Tibial artery (tissue), 4 donors: ENCODE results near the gene NEB.
"Not testable (repeated sequence)": the region's sequence is repeated elsewhere in the genome, so short reads cannot be mapped to it uniquely, and the experiment has no call there.

Experiments used
- DNase-seq, 2 donors: peaks; one replicate each; pipeline ENCODE4 v3.0.0-alpha.2; 2019
- H3K27ac ChIP-seq, 2 donors: fragments of 200-600 bp; sonication (generic) in 1 of 2; 1 replicate in 1 of 2; 2 replicates in 1 of 2; pipeline ENCODE4 v1.5.1; 2018 to 2019; ENCODE audit warnings: mild to moderate bottlenecking in 1 of 2
- H3K27me3 ChIP-seq, 2 donors: fragments of 200-600 bp; sonication (generic) in 1 of 2; one replicate each; pipeline versions ENCODE4 v1.5.1 to v1.6.0; 2016 to 2019
- H3K36me3 ChIP-seq, 3 donors: fragments of 200-600 bp; sonication (generic) in 2 of 3; one replicate each; pipeline ENCODE4 v1.5.1; 2016 to 2019; ENCODE audit warnings: mild to moderate bottlenecking in 2 of 3
- H3K4me1 ChIP-seq, 4 donors: fragments of 200-600 bp; sonication (generic) in 2 of 4; 1 replicate in 3 of 4; 2 replicates in 1 of 4; pipeline ENCODE4 v1.5.1; 2016 to 2019
- H3K4me3 ChIP-seq, 2 donors: fragments of 200-600 bp; sonication (generic) in 1 of 2; 1 replicate in 1 of 2; 2 replicates in 1 of 2; pipeline ENCODE4 v1.5.1; 2018 to 2019; ENCODE audit warnings: mild to moderate bottlenecking in 2 of 2
- H3K9me3 ChIP-seq, 3 donors: fragments of 200-600 bp; sonication (generic) in 1 of 3; one replicate each; pipeline ENCODE4 v1.5.1; 2016 to 2019
- CTCF ChIP-seq, 2 experiments: fragments of 200-600 bp in 1 of 2; fragments of 450-650 bp in 1 of 2; IDR thresholded peaks; one replicate each; pipeline ENCODE4 v1.5.1; 2017 to 2019; ENCODE audit warnings: antibody characterized with exemption in 2 of 2, mild to moderate bottlenecking in 1 of 2, moderate library complexity in 1 of 2
- intact Hi-C: fragments of 100-400 bp; cut with DNase I; formaldehyde crosslinking; loops from one replicate; pipeline ENCODE4 v1.15.0; 2023; ENCODE audit warnings: low total_unique reads

The NEB gene

GRCh38 chr2:151611351-151611750 is 122.9 kb downstream of the NEB start:
- no peak overlapping the region for H3K4me3 ChIP-seq
- H3K36me3 ChIP-seq: no peaks in the 10 kb centered on the region
- H3K9me3 ChIP-seq: no peaks in the 10 kb centered on the region
- no peak overlapping the region for H3K27ac ChIP-seq
- no peak for DNase-seq
- H3K4me1 ChIP-seq: no peaks in the 10 kb centered on the region
- no peaks in the 10 kb centered on the region for H3K27me3 ChIP-seq
- no peak for TF ChIP-seq CTCF (IDR thresholded peaks at IDR 0.05)
- intact Hi-C loops: no loop called here

- H3K27ac ChIP-seq: no peak overlapping the region
- H3K9me3 ChIP-seq: no peaks in the 10 kb centered on the region
- TF ChIP-seq CTCF (IDR thresholded peaks at IDR 0.05): no peak
- no peak overlapping the region for H3K4me3 ChIP-seq
- intact Hi-C loops: no loop called here
- DNase-seq: no peak
- H3K4me1 ChIP-seq: no peaks in the 10 kb centered on the region
- no peaks in the 10 kb centered on the region for H3K27me3 ChIP-seq
- H3K36me3 ChIP-seq: no peaks in the 10 kb centered on the region
Observed at GRCh38 chr2:151610310-151610709, 124.0 kb downstream of the NEB start.

- no peak for DNase-seq
- Histone ChIP-seq H3K27me3 (no peaks in the 10 kb centered on the region), H3K4me3 (no peak overlapping the region), H3K27ac (no peak overlapping the region), H3K36me3 (no peaks in the 10 kb centered on the region), H3K4me1 (no peaks in the 10 kb centered on the region), H3K9me3 (no peaks in the 10 kb centered on the region)
- no peak for TF ChIP-seq CTCF (IDR thresholded peaks at IDR 0.05)
- intact Hi-C loops: no loop called here
Observed at GRCh38 chr2:151609705-151610104, 124.6 kb downstream of the NEB start.

GRCh38 chr2:151607459-151608424 is 126.5 kb downstream of the NEB start:
- H3K4me3 ChIP-seq, H3K27me3 ChIP-seq, H3K9me3 ChIP-seq, H3K36me3 ChIP-seq, H3K27ac ChIP-seq, H3K4me1 ChIP-seq, intact Hi-C loops, DNase-seq: not testable (repeated sequence)

- H3K4me1 ChIP-seq, intact Hi-C loops, H3K27me3 ChIP-seq, DNase-seq, H3K36me3 ChIP-seq, H3K4me3 ChIP-seq, H3K9me3 ChIP-seq, H3K27ac ChIP-seq: not testable (repeated sequence)
Observed at GRCh38 chr2:151603530-151603929, 130.7 kb downstream of the NEB start.

GRCh38 chr2:151602402-151602801 is 131.9 kb downstream of the NEB start:
- intact Hi-C loops, H3K27me3 ChIP-seq: not testable (repeated sequence)

GRCh38 chr2:151601803-151602202 is 132.5 kb downstream of the NEB start:
- DNase-seq, H3K36me3 ChIP-seq, H3K27me3 ChIP-seq, H3K4me3 ChIP-seq, H3K9me3 ChIP-seq, H3K27ac ChIP-seq, intact Hi-C loops, H3K4me1 ChIP-seq: not testable (repeated sequence)

More at GRCh38 chr2:151602402-151602801, 131.9 kb downstream of the NEB start:
- H3K4me3 ChIP-seq, H3K27ac ChIP-seq, H3K9me3 ChIP-seq, DNase-seq, H3K4me1 ChIP-seq, H3K36me3 ChIP-seq: not testable (repeated sequence)

GRCh38 chr2:151596903-151597608 is 137.2 kb downstream of the NEB start:
- H3K27ac ChIP-seq, H3K27me3 ChIP-seq, H3K9me3 ChIP-seq, H3K36me3 ChIP-seq, intact Hi-C loops, DNase-seq, H3K4me1 ChIP-seq, H3K4me3 ChIP-seq: not testable (repeated sequence)

- H3K4me1 ChIP-seq, H3K36me3 ChIP-seq, H3K27me3 ChIP-seq, intact Hi-C loops, H3K27ac ChIP-seq, H3K4me3 ChIP-seq, DNase-seq, H3K9me3 ChIP-seq: not testable (repeated sequence)
Observed at GRCh38 chr2:151591908-151592255, 142.4 kb downstream of the NEB start.
